Lower leg skin (tissue), 3 donors: Measurements from ENCODE around the gene STRBP.

Experiments
- CTCF ChIP-seq, 3 donors: fragments of 450-650 bp; IDR thresholded peaks; one replicate each; pipeline ENCODE4 v1.5.1; 2016; ENCODE audit warnings: antibody characterized with exemption in 3 of 3, mild to moderate bottlenecking in 3 of 3, moderate library complexity in 2 of 3
- POLR2A ChIP-seq, 2 donors: fragments of 450-650 bp; IDR thresholded peaks; one replicate each; pipeline ENCODE4 v1.6.1; 2016 to 2017; ENCODE audit warnings: antibody characterized with exemption in 2 of 2, mild to moderate bottlenecking in 1 of 2, moderate library complexity in 1 of 2

DNA sequence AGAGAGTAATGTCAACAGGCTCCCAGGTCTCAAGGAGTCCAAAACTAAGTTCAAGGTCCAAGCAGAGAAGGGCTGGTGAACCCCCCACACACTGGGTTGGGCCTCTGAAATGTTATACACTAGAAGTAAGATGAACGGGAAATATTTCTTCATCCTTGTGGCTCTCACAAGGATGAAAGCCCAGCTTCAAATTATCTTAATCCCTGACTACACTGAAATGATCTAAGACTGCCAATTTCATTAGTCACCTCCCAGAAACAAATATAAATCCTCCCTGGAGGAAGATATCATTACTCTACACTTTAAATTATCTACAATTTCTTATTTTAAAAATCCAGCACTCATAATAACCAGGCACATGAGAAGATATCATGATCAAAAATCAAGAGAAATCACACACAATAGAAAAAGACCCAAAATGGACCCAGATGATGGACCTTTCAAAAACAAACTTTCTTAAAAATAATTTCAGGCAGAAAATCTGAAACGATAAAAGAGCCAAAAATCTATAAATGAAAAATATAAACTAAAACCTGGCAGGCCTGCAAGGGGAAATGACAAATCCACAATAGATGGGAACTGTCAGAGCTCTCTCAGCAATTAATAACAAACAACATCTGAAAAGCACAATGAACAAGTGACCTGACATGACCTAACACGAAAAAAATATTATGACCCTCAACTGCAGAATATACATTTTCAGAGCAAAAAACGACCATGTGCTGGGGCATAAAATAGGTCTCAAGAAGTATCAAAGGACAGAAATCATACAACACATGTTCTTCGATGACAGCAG, 117.5 kb downstream of the STRBP start:
- TF ChIP-seq CTCF (IDR thresholded peaks at IDR 0.05), result no peak
- no peak for TF ChIP-seq POLR2A (IDR thresholded peaks at IDR 0.05)
